HK-2 (cell line): Measurements from ENCODE around the gene GPR137C.

Source experiments
- DNase-seq: peaks from one replicate; pipeline ENCODE4 v3.0.0-alpha.2; 2018; ENCODE audit not compliant: unreplicated experiment

GPR137C gene

DNA sequence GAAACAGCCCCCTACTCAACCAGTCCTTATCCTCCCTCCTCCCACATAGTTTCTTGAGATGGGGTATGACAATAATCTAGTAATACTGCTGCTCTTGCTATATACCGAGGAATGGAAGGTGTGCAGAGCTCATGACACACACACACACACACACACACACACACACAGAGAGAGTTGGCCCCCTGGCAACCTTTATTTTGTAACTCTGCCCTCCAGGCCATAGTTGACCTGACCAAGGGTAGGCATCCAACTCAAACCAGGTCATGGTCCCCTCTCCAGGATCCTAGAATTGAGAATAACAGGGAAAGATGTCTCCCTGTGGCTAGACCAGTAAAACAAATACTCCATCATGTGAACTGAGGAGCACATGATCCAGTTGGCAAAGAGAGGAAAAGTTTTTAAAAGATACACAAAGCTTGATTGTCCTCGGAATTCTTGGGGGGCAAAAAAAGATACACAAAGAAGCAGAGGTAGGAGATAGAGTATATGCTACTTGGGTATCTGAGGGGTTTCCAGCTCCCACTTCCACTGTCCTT lies 131.4 kb downstream of the GPR137C start:
- DNase-seq: no peak

GRCh38 chr14:52686176-52686575 lies 133.5 kb downstream of the GPR137C start:
- DNase-seq: no peak
